ENCODE results near the gene ABAT. TPM values are rescaled to one million over a fixed set of nuclear protein-coding genes. Genes with fewer than 3 reads are reported as not detected.
A peak's percentile ranks its signal among the peaks of the same experiment; 100 is the strongest.
"Not testable (repeated sequence)": the region's sequence is repeated elsewhere in the genome, so short reads cannot be mapped to it uniquely, and the experiment has no call there.

The ABAT gene
- total RNA-seq, 1 donor from 2014 or later = 3.4 TPM

- ATAC-seq (ENCODE audit: poor library complexity) = no peak
- DNase-seq = no peak
- intact Hi-C loops (cut with DNase I) = loop anchor here (10.0 kb wide), 1 partner anchor 231 kb away; no protein-coding TSS in a partner anchor
Observed at GRCh38 chr16:8795818-8796217, 121.4 kb downstream of the ABAT start.

DNA sequence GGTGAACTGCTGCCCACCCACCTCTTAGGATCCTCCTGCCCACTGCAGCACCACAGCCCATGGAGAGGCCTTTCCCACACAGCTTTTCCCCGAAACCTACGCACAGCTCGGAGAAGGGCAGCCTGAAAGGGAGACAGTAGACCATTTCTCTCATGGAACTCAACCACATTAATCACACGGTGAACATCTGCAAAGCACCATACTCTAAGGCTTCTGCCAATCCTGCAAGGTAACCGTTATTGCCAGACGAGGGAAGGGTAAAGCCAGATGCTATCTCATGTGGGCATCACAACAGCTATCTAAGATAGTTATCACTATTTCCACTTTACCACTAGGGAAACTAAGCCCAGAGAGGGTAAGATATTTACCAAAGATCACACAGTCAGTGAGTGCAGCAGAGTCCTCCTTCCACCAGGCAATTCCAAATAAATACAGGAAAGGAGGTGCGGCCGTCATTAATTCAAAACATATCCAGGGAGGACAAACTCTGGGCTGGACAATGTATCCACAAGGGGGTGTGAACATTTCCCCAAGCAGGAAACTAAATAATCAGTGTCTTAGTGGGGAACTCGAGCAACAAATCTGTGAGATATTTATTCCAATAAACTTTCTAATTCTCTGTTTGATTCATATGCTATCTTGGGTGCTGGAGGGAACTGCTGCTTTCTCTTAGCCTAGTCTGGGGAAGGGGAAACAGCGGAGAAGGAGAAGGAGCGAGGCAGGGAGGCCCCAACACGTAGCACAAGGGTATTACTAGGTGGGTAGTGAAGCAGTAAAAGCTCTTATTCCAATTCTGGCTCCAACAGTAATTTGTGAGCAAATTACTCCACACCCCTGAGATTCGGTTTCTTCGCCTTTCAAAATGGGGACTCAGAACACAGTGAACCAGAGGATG is 122.3 kb downstream of the ABAT start:
- ATAC-seq (ENCODE audit: poor library complexity) = no peak
- DNase-seq = no peak
- intact Hi-C loops (cut with DNase I) = loop anchor here (10.0 kb wide), 1 partner anchor 232 kb away; no protein-coding TSS in a partner anchor

GRCh38 chr16:8797364-8798173 is 123.2 kb downstream of the ABAT start, which contains the start of the genes PMM2 and TMEM186:
TSS of gene PMM2 (plus strand) at chr16:8797839. CDS start at chr16:8797883, 44 bp downstream.
TSS of gene TMEM186 (minus strand) at chr16:8797639. CDS start at chr16:8797614, 25 bp downstream.
- ATAC-seq (ENCODE audit: poor library complexity) (peak; percentile 99), DNase-seq (peak; percentile 97)
- intact Hi-C loops (cut with DNase I) = loop anchor here (10.0 kb wide), 1 partner anchor 233 kb away; no protein-coding TSS in a partner anchor

DNA sequence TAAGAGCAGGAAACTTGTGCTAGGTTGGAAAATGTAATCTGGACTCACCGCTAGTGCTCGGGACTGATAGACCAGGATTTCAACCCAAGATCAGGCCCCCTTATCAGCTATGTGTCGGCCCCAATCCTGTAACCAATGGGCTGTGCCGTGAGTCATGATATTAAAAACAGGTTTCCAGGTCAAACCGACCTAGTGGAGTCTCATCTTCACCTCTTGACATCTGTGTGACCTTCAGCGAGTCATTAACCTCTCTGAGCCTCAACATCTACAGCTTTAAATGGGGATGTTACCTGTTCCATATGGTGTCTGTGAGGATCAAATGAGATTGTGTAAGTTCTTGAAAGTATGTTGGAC is 123.7 kb downstream of the ABAT start:
- intact Hi-C loops (cut with DNase I) = loop anchor here (10.0 kb wide), 1 partner anchor 233 kb away; no protein-coding TSS in a partner anchor
- DNase-seq = no peak
- no peak for ATAC-seq (ENCODE audit: poor library complexity)

DNA sequence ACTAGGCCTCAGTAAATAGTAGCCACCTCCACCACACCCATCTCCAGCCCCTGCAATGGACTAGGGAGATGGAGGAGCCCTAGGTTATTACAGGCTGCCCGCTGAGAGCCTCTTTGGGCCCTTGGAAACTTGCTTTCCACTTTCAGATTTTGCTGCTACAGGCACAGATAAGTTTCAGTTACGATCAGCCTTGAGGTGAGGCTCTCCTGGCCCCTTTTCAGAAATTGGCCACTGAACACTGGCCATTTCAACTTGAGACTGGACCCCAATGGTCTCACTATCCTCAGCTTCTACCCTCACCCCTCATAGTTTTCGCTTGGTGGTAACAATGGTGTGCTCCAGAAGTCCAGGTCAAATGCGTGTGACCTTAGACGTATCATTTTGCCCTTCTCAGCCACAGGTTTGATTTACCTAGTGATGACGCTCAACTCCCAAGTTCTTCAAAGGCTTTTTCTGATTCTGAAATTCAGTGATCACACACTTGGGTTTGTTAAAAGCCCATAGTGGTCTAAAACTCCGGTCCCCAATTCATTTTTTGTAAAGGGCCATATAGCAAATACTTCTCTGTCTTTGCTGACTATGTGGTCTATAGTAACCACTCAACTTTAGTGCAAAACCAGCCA is 124.2 kb downstream of the ABAT start:
- intact Hi-C loops (cut with DNase I) = loop anchor here (10.0 kb wide), 1 partner anchor 234 kb away; no protein-coding TSS in a partner anchor
- DNase-seq (no peak), ATAC-seq (ENCODE audit: poor library complexity) (no peak)

- ATAC-seq (ENCODE audit: poor library complexity) (no peak), DNase-seq (no peak)
- intact Hi-C loops (cut with DNase I) = no loop called here
Observed at GRCh38 chr16:8801701-8802100, 127.3 kb downstream of the ABAT start.

- DNase-seq; intact Hi-C loops (cut with DNase I): not testable (repeated sequence)
Observed at GRCh38 chr16:8803733-8804132, 129.3 kb downstream of the ABAT start.

GRCh38 chr16:8804313-8804712 is 129.9 kb downstream of the ABAT start:
- DNase-seq (no peak), ATAC-seq (ENCODE audit: poor library complexity) (no peak)
- intact Hi-C loops (cut with DNase I) = no loop called here

More at GRCh38 chr16:8803733-8804132, 129.3 kb downstream of the ABAT start:
- ATAC-seq (ENCODE audit: poor library complexity) = not testable (repeated sequence)

DNA sequence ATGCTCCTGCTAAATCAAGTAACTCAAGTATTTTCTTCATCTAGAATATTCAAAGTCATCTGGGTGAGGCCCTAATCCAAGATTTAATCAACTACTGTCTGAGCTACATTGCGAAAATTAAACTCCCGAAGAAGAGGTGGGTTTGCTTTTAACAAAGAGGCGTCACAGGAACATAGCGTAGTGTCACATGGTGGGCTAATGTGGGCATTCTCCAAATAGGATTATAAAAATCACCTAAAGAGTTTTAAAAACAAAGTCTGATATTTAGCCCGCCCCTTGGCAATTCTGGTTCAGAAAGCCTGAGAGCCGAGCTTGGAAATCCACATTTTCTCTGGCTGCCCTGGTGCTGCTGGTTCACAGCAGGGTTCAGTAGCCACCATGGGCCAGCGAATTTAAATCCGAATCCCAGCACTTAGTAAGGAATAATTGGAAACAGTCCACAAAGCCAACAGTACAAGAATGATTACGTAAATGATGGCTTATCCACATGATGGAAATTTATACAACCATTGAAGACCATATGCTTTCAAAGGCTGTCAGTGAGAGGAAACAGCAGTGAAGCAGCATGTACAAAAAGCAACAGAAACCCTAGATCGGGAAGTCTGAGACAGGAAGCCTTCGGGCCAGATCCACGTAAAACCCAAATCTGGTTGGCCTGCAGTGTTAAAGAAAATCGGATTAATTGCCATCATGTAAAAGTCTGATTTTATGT is 132.0 kb downstream of the ABAT start:
- ATAC-seq (ENCODE audit: poor library complexity) (no peak), DNase-seq (no peak)
- intact Hi-C loops (cut with DNase I) = no loop called here

GRCh38 chr16:8807189-8807588 is 132.8 kb downstream of the ABAT start:
- DNase-seq (no peak), ATAC-seq (ENCODE audit: poor library complexity) (no peak)
- intact Hi-C loops (cut with DNase I) = no loop called here

GRCh38 chr16:8808009-8808408 is 133.6 kb downstream of the ABAT start:
- DNase-seq (no peak), ATAC-seq (ENCODE audit: poor library complexity) (no peak)
- intact Hi-C loops (cut with DNase I) = no loop called here

GRCh38 chr16:8808613-8809353 is 134.4 kb downstream of the ABAT start:
- no peak for DNase-seq

DNA sequence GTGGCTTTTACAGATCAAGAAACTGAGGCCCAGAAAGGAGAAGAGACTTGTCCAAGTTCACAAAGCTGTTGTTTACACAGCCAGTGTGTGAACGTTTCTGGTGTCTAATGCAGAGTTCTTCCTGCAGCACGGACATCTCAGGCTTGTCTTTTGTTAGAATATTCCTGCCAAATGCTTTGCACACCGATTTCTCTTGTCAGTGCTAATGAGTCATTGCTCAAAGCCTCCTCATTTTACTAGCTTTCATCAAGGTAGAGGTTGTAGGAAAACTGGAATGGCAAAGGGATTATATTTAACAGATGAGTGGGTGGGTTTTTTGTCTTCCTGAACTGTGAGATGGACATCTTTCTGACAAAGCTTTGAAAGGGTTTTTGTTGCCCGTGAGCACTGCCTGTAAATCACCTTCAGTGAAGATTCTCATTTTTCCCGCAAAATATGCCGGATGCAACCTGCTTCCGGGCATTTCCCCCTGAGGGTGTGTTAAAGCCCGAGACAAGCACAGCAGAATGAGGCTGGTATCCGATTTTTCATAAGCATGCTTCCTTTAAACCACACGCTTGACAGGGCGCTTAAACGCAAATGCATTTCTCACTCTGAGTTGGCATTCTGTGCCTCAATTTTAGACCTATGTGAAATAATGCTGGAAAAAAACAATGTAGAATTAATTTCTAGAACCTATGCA is 137.9 kb downstream of the ABAT start:
- intact Hi-C loops (cut with DNase I) = no loop called here
- ATAC-seq (ENCODE audit: poor library complexity) = no peak
- DNase-seq = no peak

More at GRCh38 chr16:8808613-8809353, 134.4 kb downstream of the ABAT start:
- intact Hi-C loops (cut with DNase I) = no loop called here
- ATAC-seq (ENCODE audit: poor library complexity) = no peak

DNA sequence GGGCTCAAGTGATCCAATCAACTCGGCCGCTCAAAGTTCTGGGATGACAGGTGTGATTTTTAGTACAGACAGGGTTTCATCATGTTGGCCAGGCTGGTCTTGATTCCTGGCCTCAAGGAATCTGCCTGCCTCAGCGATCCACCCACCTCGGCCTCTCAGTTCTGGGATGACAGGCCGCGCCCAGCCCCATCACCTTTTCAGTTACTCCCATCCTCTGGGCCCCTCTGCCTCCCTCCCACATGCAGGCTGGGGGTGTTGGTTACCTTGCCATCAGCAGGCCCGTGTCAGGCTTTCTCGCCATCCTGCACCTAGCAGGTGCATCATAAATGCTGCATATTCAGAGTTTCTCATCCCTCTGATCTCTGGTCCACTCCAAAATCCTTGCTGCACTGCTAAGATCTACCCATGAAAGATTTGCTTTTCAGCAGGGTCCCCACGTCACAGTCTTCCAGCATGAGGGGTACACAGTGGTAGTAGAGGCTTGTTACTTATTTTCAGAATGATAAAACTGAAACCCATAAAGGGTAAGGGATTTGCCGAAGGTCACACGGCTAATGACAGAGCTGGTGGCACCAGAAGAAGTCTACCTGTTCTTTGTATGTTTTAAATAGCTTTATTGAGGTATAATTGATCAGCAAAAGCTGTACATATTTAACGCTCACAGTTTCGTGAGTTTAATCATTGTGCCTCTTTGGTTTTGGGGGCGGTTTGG is 139.8 kb downstream of the ABAT start:
- intact Hi-C loops (cut with DNase I) = no loop called here
- no peak for DNase-seq
- no peak for ATAC-seq (ENCODE audit: poor library complexity)

GRCh38 chr16:8816967-8817655 is 142.7 kb downstream of the ABAT start:
- DNase-seq = no peak
- intact Hi-C loops (cut with DNase I) = no loop called here
- ATAC-seq (ENCODE audit: poor library complexity) = no peak

Data from Right ventricle myocardium superior (tissue), 1 donor.